Mucosa of rectum (tissue), 2 donors: Measurements from ENCODE around the gene MRPL36.
"Not testable (repeated sequence)": the region's sequence is repeated elsewhere in the genome, so short reads cannot be mapped to it uniquely, and the experiment has no call there.

Experiments used
- H3K27ac ChIP-seq, 2 donors: one replicate each; pipeline ENCODE4 v1.7.0; 2013; ENCODE audit warnings: inconsistent platforms in 2 of 2, low read depth in 2 of 2, low read length in 2 of 2
- H3K27me3 ChIP-seq, 2 donors: one replicate each; pipeline ENCODE4 v1.7.0; 2013; ENCODE audit warnings: low read length in 2 of 2; ENCODE audit not compliant: control insufficient read depth in 2 of 2, insufficient read depth in 2 of 2
- H3K36me3 ChIP-seq, 2 donors: one replicate each; pipeline ENCODE4 v1.7.0; 2013; ENCODE audit warnings: low read length in 2 of 2; ENCODE audit not compliant: control insufficient read depth in 2 of 2, insufficient read depth in 2 of 2
- H3K4me1 ChIP-seq, 2 donors: one replicate each; pipeline ENCODE4 v1.7.0; 2013; ENCODE audit warnings: low read length in 2 of 2, mild to moderate bottlenecking in 1 of 2; ENCODE audit not compliant: control insufficient read depth in 2 of 2, insufficient read depth in 2 of 2
- H3K4me3 ChIP-seq, 2 donors: one replicate each; pipeline ENCODE4 v1.7.0; 2013; ENCODE audit warnings: low read length in 2 of 2
- H3K9ac ChIP-seq, 2 donors: one replicate each; pipeline ENCODE4 v1.7.0; 2013; ENCODE audit warnings: low read length in 2 of 2, low read depth in 1 of 2, mild to moderate bottlenecking in 1 of 2
- H3K9me3 ChIP-seq, 2 donors: one replicate each; pipeline ENCODE4 v1.7.0; 2013; ENCODE audit warnings: low read length in 2 of 2; ENCODE audit not compliant: control insufficient read depth in 2 of 2
- donor health status: healthy.
- donor health status: Normal muscosa, but diverticular disease.

MRPL36 gene

GRCh38 chr5:1823381-1824034, 23.9 kb upstream of the MRPL36 start:
- Histone ChIP-seq H3K4me3 (no peak overlapping the region), H3K36me3 (peaks cover 33 to 39% of the 10 kb centered on the region in 2 donors), H3K9me3 (no peaks in the 10 kb centered on the region), H3K9ac (no peak overlapping the region), H3K27ac (no peak overlapping the region), H3K4me1 (no peaks in the 10 kb centered on the region), H3K27me3 (no peaks in the 10 kb centered on the region)

GRCh38 chr5:1821862-1822261, 22.2 kb upstream of the MRPL36 start:
- no peak overlapping the region for H3K27ac ChIP-seq
- H3K9ac ChIP-seq = no peak overlapping the region
- peaks cover 44 to 50% of the 10 kb centered on the region in 2 donors for H3K36me3 ChIP-seq
- no peaks in the 10 kb centered on the region for H3K9me3 ChIP-seq
- H3K4me3 ChIP-seq = no peak overlapping the region
- H3K4me1 ChIP-seq = no peaks in the 10 kb centered on the region
- no peaks in the 10 kb centered on the region for H3K27me3 ChIP-seq

- Histone ChIP-seq H3K27ac (no peak overlapping the region), H3K36me3 (peaks cover 53 to 58% of the 10 kb centered on the region in 2 donors), H3K9me3 (no peaks in the 10 kb centered on the region), H3K9ac (no peak overlapping the region), H3K4me3 (no peak overlapping the region), H3K4me1 (no peaks in the 10 kb centered on the region), H3K27me3 (no peaks in the 10 kb centered on the region)
Measured at GRCh38 chr5:1820926-1821325, 21.3 kb upstream of the MRPL36 start.

- peaks cover 59 to 62% of the 10 kb centered on the region in 2 donors for H3K36me3 ChIP-seq
- no peak overlapping the region for H3K4me3 ChIP-seq
- H3K9me3 ChIP-seq = no peaks in the 10 kb centered on the region
- H3K27me3 ChIP-seq = no peaks in the 10 kb centered on the region
- H3K4me1 ChIP-seq = no peaks in the 10 kb centered on the region
- H3K9ac ChIP-seq = no peak overlapping the region
- H3K27ac ChIP-seq = no peak overlapping the region
Measured at GRCh38 chr5:1820381-1820780, 20.7 kb upstream of the MRPL36 start.

GRCh38 chr5:1819458-1819857, 19.8 kb upstream of the MRPL36 start:
- Histone ChIP-seq H3K27ac (no peak overlapping the region), H3K4me3 (no peak overlapping the region), H3K4me1 (no peaks in the 10 kb centered on the region), H3K27me3 (no peaks in the 10 kb centered on the region), H3K9ac (no peak overlapping the region), H3K36me3 (peaks cover 63 to 68% of the 10 kb centered on the region in 2 donors), H3K9me3 (no peaks in the 10 kb centered on the region)

GRCh38 chr5:1818784-1819183, 19.1 kb upstream of the MRPL36 start:
- H3K4me3 ChIP-seq = no peak overlapping the region
- no peaks in the 10 kb centered on the region for H3K4me1 ChIP-seq
- H3K9ac ChIP-seq = no peak overlapping the region
- no peak overlapping the region for H3K27ac ChIP-seq
- H3K36me3 ChIP-seq = peaks cover 68 to 74% of the 10 kb centered on the region in 2 donors
- no peaks in the 10 kb centered on the region for H3K27me3 ChIP-seq
- H3K9me3 ChIP-seq = no peaks in the 10 kb centered on the region

GRCh38 chr5:1817261-1818043, 17.8 kb upstream of the MRPL36 start:
- peaks cover 75 to 80% of the 10 kb centered on the region in 2 donors for H3K36me3 ChIP-seq
- no peaks in the 10 kb centered on the region for H3K9me3 ChIP-seq
- H3K27ac ChIP-seq = no peak overlapping the region
- no peak overlapping the region for H3K9ac ChIP-seq
- H3K4me3 ChIP-seq = no peak overlapping the region
- no peaks in the 10 kb centered on the region for H3K4me1 ChIP-seq
- no peaks in the 10 kb centered on the region for H3K27me3 ChIP-seq

GRCh38 chr5:1816495-1817089, 17.0 kb upstream of the MRPL36 start:
- not testable (repeated sequence) for H3K4me3 ChIP-seq, H3K9ac ChIP-seq, H3K4me1 ChIP-seq, H3K27ac ChIP-seq, H3K27me3 ChIP-seq, H3K9me3 ChIP-seq
- peaks cover 77 to 79% of the 10 kb centered on the region in 2 donors for H3K36me3 ChIP-seq

- Histone ChIP-seq H3K27me3 (no peaks in the 10 kb centered on the region), H3K9ac (no peak overlapping the region), H3K9me3 (no peaks in the 10 kb centered on the region), H3K36me3 (peaks cover 76% of the 10 kb centered on the region in 2 donors), H3K27ac (no peak overlapping the region), H3K4me1 (no peaks in the 10 kb centered on the region), H3K4me3 (no peak overlapping the region)
Measured at GRCh38 chr5:1815881-1816292, 16.2 kb upstream of the MRPL36 start.

- no peaks in the 10 kb centered on the region for H3K4me1 ChIP-seq
- no peak overlapping the region for H3K27ac ChIP-seq
- H3K27me3 ChIP-seq = no peaks in the 10 kb centered on the region
- peaks cover 76 to 78% of the 10 kb centered on the region in 2 donors for H3K36me3 ChIP-seq
- no peak overlapping the region for H3K4me3 ChIP-seq
- no peaks in the 10 kb centered on the region for H3K9me3 ChIP-seq
- H3K9ac ChIP-seq = no peak overlapping the region
Measured at GRCh38 chr5:1815071-1815786, 15.6 kb upstream of the MRPL36 start.
